Mesenchymal stem cell (in vitro differentiated cells and primary cell): Measurements from ENCODE around the gene ZIC1.

ENCODE experiments used
- DNase-seq: peaks from one replicate; pipeline ENCODE4 v3.0.0-alpha.2; 2013
- H2AFZ ChIP-seq: one replicate; pipeline ENCODE4 v1.6.1; 2013; ENCODE audit warnings: low read depth, mild to moderate bottlenecking, control low read depth, inconsistent platforms, low read length, moderate library complexity
- H2AK5ac ChIP-seq: 2 replicates; pipeline ENCODE4 v1.6.1; 2013; ENCODE audit warnings: low read length, moderate library complexity, mild to moderate bottlenecking, inconsistent platforms; ENCODE audit not compliant: severe bottlenecking
- H2BK120ac ChIP-seq: one replicate; pipeline ENCODE4 v1.6.1; 2013; ENCODE audit warnings: low read depth, mild to moderate bottlenecking, inconsistent platforms, low read length, moderate library complexity
- H2BK12ac ChIP-seq, 2 experiments: one replicate each; pipeline ENCODE4 v1.6.1; 2013; ENCODE audit warnings: inconsistent platforms in 2 of 2, low read length in 2 of 2, mild to moderate bottlenecking in 2 of 2, moderate library complexity in 2 of 2, control low read depth in 1 of 2
- H2BK15ac ChIP-seq: one replicate; pipeline ENCODE4 v1.6.1; 2013; ENCODE audit warnings: mild to moderate bottlenecking, low read depth, inconsistent platforms; ENCODE audit not compliant: poor library complexity, severe bottlenecking
- H2BK5ac ChIP-seq: 2 replicates; pipeline ENCODE4 v1.6.1; 2013; ENCODE audit warnings: low read depth, mild to moderate bottlenecking, low read length, control low read depth, inconsistent platforms; ENCODE audit not compliant: poor library complexity, severe bottlenecking
- H3K14ac ChIP-seq, 2 experiments: one replicate each; pipeline ENCODE4 v1.6.1; 2013; ENCODE audit warnings: inconsistent platforms in 2 of 2, low read length in 2 of 2, control low read depth in 1 of 2, mild to moderate bottlenecking in 1 of 2, moderate library complexity in 1 of 2
- H3K18ac ChIP-seq, 2 experiments: one replicate each; pipeline ENCODE4 v1.6.1; 2013; ENCODE audit warnings: inconsistent platforms in 2 of 2, low read length in 2 of 2, control low read depth in 1 of 2, low read depth in 1 of 2, mild to moderate bottlenecking in 1 of 2
- H3K23ac ChIP-seq, 2 experiments: one replicate each; pipeline ENCODE4 v1.6.1; 2013; ENCODE audit warnings: inconsistent platforms in 2 of 2, low read length in 2 of 2, mild to moderate bottlenecking in 2 of 2, moderate library complexity in 2 of 2, control low read depth in 1 of 2
- H3K27ac ChIP-seq: 2 replicates; pipeline ENCODE4 v1.5.1; 2013; ENCODE audit warnings: mild to moderate bottlenecking, moderate library complexity, low read length, control low read depth, inconsistent platforms; ENCODE audit not compliant: poor library complexity, severe bottlenecking
- H3K27me3 ChIP-seq, 2 experiments: 2 replicates each; pipeline versions ENCODE4 v1.6.1 to v1.7.0; 2013; ENCODE audit warnings: low read length in 2 of 2, mild to moderate bottlenecking in 2 of 2, moderate library complexity in 2 of 2, control low read depth in 1 of 2, inconsistent platforms in 1 of 2; ENCODE audit not compliant: control insufficient read depth in 1 of 2, insufficient read depth in 1 of 2
- H3K36me3 ChIP-seq, 2 experiments: 2 replicates each; pipeline versions ENCODE4 v1.6.1 to v1.7.0; 2013; ENCODE audit warnings: low read length in 2 of 2, control low read depth in 1 of 2, inconsistent platforms in 1 of 2, low read depth in 1 of 2, mild to moderate bottlenecking in 1 of 2; ENCODE audit not compliant: insufficient read depth in 2 of 2, control insufficient read depth in 1 of 2
- H3K4ac ChIP-seq, 2 experiments: one replicate each; pipeline ENCODE4 v1.6.1; 2013; ENCODE audit warnings: inconsistent platforms in 2 of 2, low read length in 2 of 2, mild to moderate bottlenecking in 2 of 2, moderate library complexity in 2 of 2, control low read depth in 1 of 2, low read depth in 1 of 2
- H3K4me1 ChIP-seq: 2 replicates; pipeline ENCODE4 v1.6.1; 2013; ENCODE audit warnings: low read depth, low read length, control low read depth; ENCODE audit not compliant: control insufficient read depth, insufficient read depth
- H3K4me2 ChIP-seq: 2 replicates; pipeline ENCODE4 v1.6.1; 2013; ENCODE audit warnings: low read length, mild to moderate bottlenecking, inconsistent platforms; ENCODE audit not compliant: poor library complexity, severe bottlenecking
- H3K4me3 ChIP-seq, 2 experiments: 2 replicates each; pipeline versions ENCODE4 v1.5.1 to v1.7.0; 2013; ENCODE audit warnings: low read length in 2 of 2, mild to moderate bottlenecking in 2 of 2, control low read depth in 1 of 2, low read depth in 1 of 2; ENCODE audit not compliant: insufficient read depth in 1 of 2
- H3K79me1 ChIP-seq: replicated peaks from 2 replicates; pipeline ENCODE4 v1.6.1; 2013; ENCODE audit warnings: mild to moderate bottlenecking, control low read depth, low read length, inconsistent platforms; ENCODE audit not compliant: poor library complexity, severe bottlenecking
- H3K9ac ChIP-seq: 2 replicates; pipeline ENCODE4 v1.7.0; 2013; ENCODE audit warnings: mild to moderate bottlenecking, low read length, moderate library complexity
- H3K9me3 ChIP-seq: 2 replicates; pipeline ENCODE4 v1.7.0; 2013; ENCODE audit warnings: mild to moderate bottlenecking, low read length; ENCODE audit not compliant: control insufficient read depth
- H4K8ac ChIP-seq: one replicate; pipeline ENCODE4 v1.6.1; 2013; ENCODE audit warnings: inconsistent platforms, mild to moderate bottlenecking, low read length, moderate library complexity
- H4K91ac ChIP-seq: one replicate; pipeline ENCODE4 v1.6.1; 2013; ENCODE audit warnings: mild to moderate bottlenecking, low read length, inconsistent platforms
- WGBS: methylation state at CpG from one replicate; pipeline ENCODE4 v1.1.7; 2013; ENCODE audit warnings: mixed read lengths; 5-methylcytosine and 5-hydroxymethylcytosine counted together

Gene ZIC1

DNA sequence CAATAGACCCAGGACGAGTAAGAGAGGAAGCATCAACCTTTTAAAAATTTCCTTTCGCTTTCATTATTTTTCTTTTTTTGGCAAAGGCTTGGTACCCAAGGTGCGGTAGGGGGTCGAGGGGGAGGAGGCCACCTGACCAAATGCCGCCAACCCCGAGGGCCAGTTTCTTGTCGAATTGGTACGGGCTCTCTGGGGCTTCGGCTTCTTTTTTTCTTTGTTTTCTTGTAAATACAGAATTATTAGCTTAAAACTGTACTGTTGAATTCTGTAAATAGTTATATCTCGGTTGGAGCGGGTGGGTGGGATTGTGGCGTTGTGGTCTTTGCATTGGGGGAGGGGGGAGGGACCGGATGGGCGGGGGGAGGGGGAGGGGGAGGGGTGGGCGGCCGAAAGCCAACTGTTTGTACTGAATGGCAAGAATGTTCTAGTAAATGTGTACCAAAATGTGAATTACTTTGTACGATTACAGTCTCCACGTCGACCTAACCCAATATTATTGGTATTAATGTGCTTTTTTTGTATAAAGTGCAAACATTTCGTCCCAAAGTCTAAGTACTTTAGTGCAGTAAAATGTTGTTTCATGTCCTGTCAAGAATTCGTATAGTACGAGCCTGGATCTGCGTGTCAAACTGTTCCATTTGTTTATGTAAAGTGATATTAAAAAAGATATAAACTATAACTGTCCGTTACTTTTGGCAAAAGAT, 4.7 kb downstream of the ZIC1 start:
- H3K27me3 ChIP-seq = peaks cover 0 to 97% of the 10 kb centered on the region in 2 experiments
- no peak overlapping the region for H2BK120ac ChIP-seq
- no peak overlapping the region for H2BK15ac ChIP-seq
- peak overlapping the region; percentile 79 for H2BK5ac ChIP-seq
- H4K91ac ChIP-seq = no peak overlapping the region
- H3K9me3 ChIP-seq = peaks cover 2% of the 10 kb centered on the region
- peak overlapping the region; percentile 22 for H3K9ac ChIP-seq
- H3K4ac ChIP-seq = no peak overlapping the region
- H3K23ac ChIP-seq = no peak overlapping the region
- peak overlapping the region in 1 of 2 experiments; percentile 75 for H3K4me3 ChIP-seq
- H4K8ac ChIP-seq = no peak overlapping the region
- no peak overlapping the region for H3K14ac ChIP-seq
- no peak overlapping the region for H3K18ac ChIP-seq
- H3K79me1 ChIP-seq = no peaks in the 10 kb centered on the region
- H3K4me2 ChIP-seq = peak overlapping the region; percentile 75
- DNase-seq = no peak
- peak overlapping the region; percentile 53 for H3K27ac ChIP-seq
- no peak overlapping the region for H2AK5ac ChIP-seq
- no peak overlapping the region for H2AFZ ChIP-seq
- H2BK12ac ChIP-seq = no peak overlapping the region
- peaks cover 4% of the 10 kb centered on the region for H3K4me1 ChIP-seq
- WGBS = 1% methylated on average over 10 of the region's 24 CpGs
- H3K36me3 ChIP-seq = peaks cover 0 to 19% of the 10 kb centered on the region in 2 experiments

DNA sequence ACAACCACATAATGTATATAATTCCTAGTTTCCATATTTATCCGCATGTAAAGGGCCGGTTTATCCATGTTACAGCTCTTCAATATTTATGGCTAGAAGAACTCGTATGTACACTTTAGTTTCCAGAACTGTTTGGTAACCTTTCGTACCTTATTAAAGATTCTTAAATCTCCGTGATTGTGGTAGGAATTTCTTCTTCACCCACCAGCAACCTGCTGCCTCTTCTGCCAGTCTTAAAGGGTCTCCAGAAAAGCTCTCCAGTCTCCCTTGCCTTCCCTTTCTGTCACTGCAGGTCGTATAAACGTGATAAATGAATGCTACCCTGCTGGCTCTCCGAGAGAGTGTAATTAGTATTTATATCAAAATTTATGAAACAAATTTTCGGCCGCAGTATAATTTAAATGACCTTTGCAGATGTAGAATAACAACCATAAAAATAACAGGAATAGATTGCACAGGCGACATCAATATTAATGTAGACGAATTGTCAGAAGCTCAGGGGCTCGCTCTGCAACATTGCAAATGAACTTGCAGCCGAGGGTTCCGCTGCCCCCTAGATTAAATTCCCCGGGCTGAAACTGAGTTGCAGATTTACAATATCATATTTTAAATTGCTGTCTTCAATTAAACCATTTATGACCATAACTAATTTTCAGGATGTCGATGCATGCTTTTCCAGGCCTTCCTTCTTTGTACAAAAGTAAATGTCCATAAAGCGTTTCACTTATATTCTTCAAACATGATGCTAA, 5.4 kb downstream of the ZIC1 start:
- Histone ChIP-seq H3K9ac (no peak overlapping the region), H2AK5ac (no peak overlapping the region), H2BK5ac (no peak overlapping the region), H2AFZ (no peak overlapping the region), H3K23ac (no peak overlapping the region), H3K9me3 (peaks cover 2% of the 10 kb centered on the region), H2BK120ac (no peak overlapping the region), H2BK15ac (no peak overlapping the region), H3K14ac (no peak overlapping the region), H3K4ac (no peak overlapping the region), H2BK12ac (no peak overlapping the region), H3K4me2 (peak overlapping the region; percentile 72), H3K4me1 (peaks cover 10% of the 10 kb centered on the region), H4K91ac (no peak overlapping the region), H3K27me3 (peaks cover 0 to 97% of the 10 kb centered on the region in 2 experiments), H3K79me1 (no peaks in the 10 kb centered on the region), H3K27ac (no peak overlapping the region), H3K18ac (no peak overlapping the region), H3K36me3 (peaks cover 0 to 19% of the 10 kb centered on the region in 2 experiments), H4K8ac (no peak overlapping the region), H3K4me3 (no peak overlapping the region)
- WGBS = 20% methylated on average over 11 of the region's 18 CpGs
- no peak for DNase-seq

DNA sequence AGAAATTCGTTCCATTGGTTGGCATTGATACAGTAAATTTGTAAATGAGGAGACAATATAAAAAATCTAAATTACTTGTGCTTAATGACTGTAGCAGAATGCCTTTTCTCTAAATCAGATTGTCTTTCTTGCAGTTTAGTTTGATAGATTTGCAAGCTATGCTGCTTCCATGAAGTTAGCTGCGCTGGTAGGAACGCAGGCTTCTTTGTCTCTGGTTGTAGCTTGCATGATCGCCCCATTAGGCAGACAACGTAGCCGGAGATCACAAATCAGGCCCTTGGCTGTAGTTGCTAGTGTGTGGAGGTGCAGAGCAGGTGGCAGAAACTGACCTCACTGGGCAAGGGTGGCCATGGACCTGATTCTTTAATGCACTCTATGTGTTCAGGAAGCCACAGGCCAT, 6.1 kb downstream of the ZIC1 start:
- H2AK5ac ChIP-seq = no peak overlapping the region
- H3K14ac ChIP-seq = no peak overlapping the region
- DNase-seq = no peak
- no peak overlapping the region for H2BK5ac ChIP-seq
- H2BK15ac ChIP-seq = no peak overlapping the region
- H2BK12ac ChIP-seq = no peak overlapping the region
- peak overlapping the region; percentile 4 for H3K4me2 ChIP-seq
- peaks cover 0 to 17% of the 10 kb centered on the region in 2 experiments for H3K36me3 ChIP-seq
- H3K18ac ChIP-seq = no peak overlapping the region
- no peak overlapping the region for H3K4ac ChIP-seq
- H3K27ac ChIP-seq = no peak overlapping the region
- peaks cover 12% of the 10 kb centered on the region for H3K4me1 ChIP-seq
- H3K4me3 ChIP-seq = no peak overlapping the region
- no peak overlapping the region for H2BK120ac ChIP-seq
- H3K9ac ChIP-seq = no peak overlapping the region
- H3K23ac ChIP-seq = no peak overlapping the region
- H3K9me3 ChIP-seq = peaks cover 6% of the 10 kb centered on the region
- H3K27me3 ChIP-seq = peaks cover 0 to 97% of the 10 kb centered on the region in 2 experiments
- H4K91ac ChIP-seq = no peak overlapping the region
- no peak overlapping the region for H4K8ac ChIP-seq
- no peak overlapping the region for H2AFZ ChIP-seq
- 0% methylated on average over 4 of the region's 6 CpGs for WGBS
- no peaks in the 10 kb centered on the region for H3K79me1 ChIP-seq

DNA sequence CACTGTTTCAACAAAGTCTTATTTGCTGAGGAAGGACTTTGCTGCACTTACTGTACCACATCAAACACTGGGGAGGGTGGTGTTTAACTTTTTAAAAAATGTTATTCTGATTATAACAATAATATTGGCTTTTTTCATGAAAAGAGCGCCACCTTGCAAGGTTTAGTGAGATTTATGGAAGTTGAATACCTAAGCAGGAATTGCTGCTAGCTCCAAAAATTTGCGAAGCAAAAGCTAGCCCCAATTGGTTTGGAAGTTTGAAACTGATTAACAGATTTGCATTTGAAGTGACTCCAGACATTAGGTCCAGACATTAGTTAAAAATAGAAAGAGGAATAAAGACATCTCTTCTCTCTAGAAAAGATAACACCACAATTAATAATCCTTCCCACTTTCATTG, 6.7 kb downstream of the ZIC1 start:
- no peak overlapping the region for H2BK12ac ChIP-seq
- H2BK15ac ChIP-seq = no peak overlapping the region
- H3K27ac ChIP-seq = no peak overlapping the region
- H3K27me3 ChIP-seq = peaks cover 0 to 97% of the 10 kb centered on the region in 2 experiments
- H3K36me3 ChIP-seq = peaks cover 0 to 12% of the 10 kb centered on the region in 2 experiments
- H3K9me3 ChIP-seq = peaks cover 6% of the 10 kb centered on the region
- 14% methylated on average over 2 of the region's 2 CpGs for WGBS
- H3K4me3 ChIP-seq = no peak overlapping the region
- no peak overlapping the region for H2BK5ac ChIP-seq
- H3K18ac ChIP-seq = no peak overlapping the region
- H4K91ac ChIP-seq = no peak overlapping the region
- peaks cover 12% of the 10 kb centered on the region for H3K4me1 ChIP-seq
- no peak overlapping the region for H3K4me2 ChIP-seq
- H3K9ac ChIP-seq = no peak overlapping the region
- H3K14ac ChIP-seq = no peak overlapping the region
- H2BK120ac ChIP-seq = no peak overlapping the region
- DNase-seq = no peak
- H3K23ac ChIP-seq = no peak overlapping the region
- H2AFZ ChIP-seq = no peak overlapping the region
- H2AK5ac ChIP-seq = no peak overlapping the region
- no peak overlapping the region for H4K8ac ChIP-seq
- peaks cover 4% of the 10 kb centered on the region for H3K79me1 ChIP-seq
- no peak overlapping the region for H3K4ac ChIP-seq
